Measurements from ENCODE around the gene KRT77.

DNA sequence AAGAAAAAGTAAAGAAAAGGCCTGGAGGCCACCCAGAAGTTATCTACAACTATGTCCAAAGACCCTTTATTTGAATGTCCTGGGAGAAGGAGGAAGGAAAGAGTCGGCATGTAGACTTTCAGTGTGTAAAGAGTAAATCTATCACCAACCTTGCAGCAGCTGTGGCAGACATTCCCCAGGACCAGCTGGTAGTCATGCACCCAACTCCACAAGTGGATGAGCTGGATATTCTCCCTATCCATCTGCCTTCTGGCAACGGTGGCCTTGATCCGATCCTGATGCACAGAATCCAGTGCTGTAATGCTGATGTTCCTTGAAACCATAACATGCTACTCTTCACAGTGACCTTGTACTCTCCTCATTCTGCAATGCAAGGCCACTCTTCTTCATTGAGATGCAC, 46.5 kb upstream of the KRT77 start:
- no peak for TF ChIP-seq CTCF (IDR thresholded peaks at IDR 0.05; ENCODE audit: low read depth, low read length)
- TF ChIP-seq EZH2phosphoT487 (IDR thresholded peaks at IDR 0.05; ENCODE audit: low read depth): no peak

All from OCI-LY3 (cell line).